DMS79 (cell line): Measurements from ENCODE around the gene SLC22A16.

ENCODE experiments used
- DNase-seq: peaks from one replicate; lab custom pipeline; 2025; lab: John Stamatoyannopoulos, UW

SLC22A16 gene

DNA sequence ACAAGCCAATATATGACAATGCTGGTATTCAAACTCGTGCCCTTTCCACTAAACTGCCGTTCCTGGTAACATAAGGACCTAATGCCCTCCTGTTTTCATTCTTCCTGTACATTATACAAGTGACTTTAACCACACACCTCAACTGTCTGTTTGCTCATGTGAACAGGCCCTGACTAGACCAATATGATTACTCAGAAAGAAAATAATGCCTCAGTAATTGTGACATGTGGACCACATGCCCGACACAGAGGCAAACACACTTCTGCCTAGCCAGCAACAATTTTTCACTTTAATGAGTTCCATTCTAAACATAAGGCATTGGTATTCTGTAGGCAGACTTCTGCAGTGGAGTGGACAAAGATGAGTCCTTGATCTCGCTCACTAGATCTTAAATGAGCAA is 30.0 kb downstream of the SLC22A16 start:
- DNase-seq, result no peak

DNA sequence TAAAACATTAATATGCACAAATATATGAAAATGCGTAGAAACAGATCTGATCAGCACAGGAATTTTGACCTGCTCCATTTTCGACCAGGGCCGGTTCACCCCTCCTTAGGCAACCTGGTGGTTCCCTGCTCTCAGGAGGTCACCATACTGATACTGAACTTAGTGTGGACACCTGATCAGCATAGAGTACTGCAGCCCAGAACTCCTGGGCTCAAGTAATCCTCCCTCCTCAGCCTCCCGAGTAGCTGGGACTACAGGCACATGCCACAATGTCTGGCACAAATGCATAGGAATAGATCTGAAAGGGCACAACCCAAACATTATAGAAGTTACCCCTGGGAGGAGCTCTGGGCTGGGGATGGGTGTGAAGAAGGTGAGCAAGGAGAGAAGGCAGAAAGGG is 36.4 kb downstream of the SLC22A16 start:
- DNase-seq, result no peak

DNA sequence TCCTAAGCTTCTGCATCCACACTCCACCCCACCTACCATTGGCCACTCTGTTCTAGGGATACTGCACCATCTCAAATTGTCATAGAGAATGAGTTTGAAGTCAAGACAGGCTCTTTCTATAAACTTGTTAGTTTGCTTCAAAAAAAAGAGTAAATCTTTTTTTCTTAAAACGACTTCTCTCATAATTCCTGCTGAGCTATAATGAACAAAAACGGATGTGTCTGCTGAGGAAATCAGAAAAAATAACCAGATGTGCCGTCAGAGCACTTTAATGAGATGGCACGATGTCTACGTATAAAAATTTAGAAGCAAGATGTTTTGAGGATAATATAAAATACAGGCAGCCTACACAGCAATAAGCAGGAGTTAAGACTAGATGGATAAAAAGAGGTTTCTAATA is 37.1 kb downstream of the SLC22A16 start:
- DNase-seq, result no peak

DNA sequence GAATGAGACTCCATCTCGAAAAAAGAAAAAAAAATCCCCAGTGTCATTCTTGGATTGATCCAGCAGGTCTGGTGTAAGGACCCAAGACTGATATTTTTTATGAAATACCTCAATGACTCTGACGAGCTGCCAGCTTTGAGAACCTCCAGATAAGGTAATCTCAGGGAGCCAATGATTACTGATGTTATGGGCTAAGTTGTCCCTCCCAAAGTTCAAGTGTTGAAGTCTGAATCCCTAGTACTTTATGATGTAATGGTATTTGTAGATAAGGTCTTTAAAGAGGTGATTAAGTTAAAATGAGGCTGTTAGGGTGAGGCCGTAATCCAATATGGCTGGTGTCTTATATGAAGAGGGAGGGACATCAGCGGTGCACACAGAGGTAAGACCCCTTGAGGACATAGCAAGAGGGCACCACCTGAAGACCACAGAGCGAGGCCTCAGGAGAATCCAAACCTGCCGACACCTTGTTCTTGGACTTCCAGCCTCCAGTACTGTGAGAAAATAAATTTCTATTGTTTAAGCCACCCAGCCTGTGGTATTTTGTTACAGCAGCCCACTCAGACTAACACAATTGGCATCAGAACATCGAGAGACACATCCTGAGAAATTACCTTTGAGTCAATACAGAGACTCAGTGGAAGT is 41.3 kb downstream of the SLC22A16 start:
- no peak for DNase-seq

DNA sequence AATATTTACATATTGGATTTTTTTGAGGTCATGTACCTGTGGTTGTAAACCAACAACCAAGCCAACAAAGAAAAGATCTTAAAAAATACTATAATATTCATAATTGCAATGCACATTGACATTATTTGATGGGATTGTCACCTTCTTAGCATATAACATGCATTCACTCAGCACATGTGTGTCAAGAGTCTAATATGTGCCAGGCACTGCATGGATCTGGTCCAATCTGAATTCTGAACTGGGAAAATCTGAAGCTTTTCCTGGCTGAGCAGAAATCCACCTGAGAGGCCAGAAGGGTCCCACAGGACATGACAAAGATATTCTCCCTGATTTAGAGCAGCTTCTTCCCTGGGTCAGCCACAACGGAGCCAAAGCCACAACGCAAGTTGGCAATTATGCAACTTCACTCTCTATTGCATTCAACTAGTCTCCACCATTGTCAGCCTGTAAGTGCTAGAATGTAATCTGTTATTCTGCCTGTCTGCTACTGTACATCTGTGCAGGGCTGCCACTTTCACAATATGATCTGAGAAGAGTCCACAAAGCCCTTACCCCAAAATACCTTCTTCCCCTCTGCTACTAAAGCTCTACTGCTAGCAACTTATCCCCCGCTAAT is 44.0 kb downstream of the SLC22A16 start:
- no peak for DNase-seq

DNA sequence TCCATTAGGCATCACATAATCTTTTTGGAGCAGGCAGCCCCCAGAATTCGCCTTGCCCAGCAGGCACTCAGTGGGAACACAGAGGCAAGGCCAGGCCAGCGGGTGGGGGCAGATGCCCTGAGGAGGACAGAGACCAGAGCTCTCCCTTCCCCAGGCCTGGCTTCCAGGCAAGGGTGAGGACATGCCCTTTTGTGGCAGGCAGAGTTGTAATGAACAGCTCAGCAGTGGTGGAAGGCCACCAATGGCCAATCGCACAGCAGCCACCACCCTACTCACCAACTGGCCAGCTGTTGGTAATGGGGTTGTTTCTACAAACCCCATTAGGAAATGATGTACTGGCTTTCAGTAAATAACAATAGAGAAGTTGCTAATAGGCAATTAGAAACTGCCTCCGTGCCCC is 45.7 kb downstream of the SLC22A16 start:
- no peak for DNase-seq

DNA sequence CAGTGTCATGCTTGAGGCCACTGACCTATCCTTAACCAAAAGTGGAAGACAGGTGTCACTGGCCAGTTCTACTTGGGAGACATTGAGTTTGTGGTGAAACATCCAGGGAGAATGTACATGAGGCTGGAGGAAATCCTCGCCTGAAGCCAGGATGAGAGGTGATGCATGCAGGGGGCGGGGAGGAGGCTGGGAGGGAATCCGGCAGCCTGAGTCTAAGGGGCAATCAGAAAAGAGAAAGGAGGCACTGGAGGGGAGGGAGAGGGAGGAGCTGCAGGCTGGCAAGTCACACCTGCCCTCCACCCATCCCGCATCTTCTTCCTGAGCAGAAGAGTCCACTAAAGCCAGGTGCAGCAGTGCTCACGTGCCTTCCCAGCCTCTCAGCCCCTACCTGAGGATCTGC is 46.2 kb downstream of the SLC22A16 start:
- peak; percentile 23 for DNase-seq

DNA sequence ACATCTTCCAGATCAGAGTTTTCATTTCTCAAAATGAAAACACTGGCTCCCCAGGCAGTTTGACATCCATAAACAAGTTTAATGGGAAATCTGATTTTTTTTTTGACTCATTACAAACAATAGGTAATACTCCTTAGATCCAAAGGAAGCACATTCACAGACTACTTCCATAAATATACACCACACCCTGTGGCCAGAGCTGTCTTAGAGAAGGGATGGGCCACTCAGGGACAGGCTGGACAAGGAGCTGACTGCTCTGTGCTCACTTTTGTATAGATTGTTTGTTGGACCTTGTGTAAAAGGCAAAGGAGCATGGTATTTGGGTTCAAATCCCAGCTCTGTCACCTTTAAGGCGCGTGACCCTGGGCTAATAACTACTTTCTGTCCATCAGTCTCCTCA is 48.3 kb downstream of the SLC22A16 start:
- no peak for DNase-seq

DNA sequence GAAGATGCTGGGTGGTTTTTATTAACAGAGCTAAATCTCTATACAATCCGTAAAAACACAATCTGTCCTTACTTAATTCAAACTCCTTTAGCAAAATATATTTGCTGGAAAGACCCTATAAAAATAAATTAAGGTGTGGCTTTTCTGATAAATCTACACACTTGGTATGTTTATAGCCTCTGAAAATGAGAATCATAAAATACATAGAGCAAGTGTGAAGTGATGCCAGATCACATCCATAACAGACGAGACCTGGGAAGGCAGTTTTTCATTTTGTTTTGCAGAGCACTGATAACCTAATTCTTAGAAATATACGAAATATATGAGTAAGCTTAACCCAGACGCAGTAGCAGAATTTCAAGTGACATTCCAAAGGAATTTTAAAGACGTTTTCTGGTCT is 50.6 kb downstream of the SLC22A16 start:
- no peak for DNase-seq

DNA sequence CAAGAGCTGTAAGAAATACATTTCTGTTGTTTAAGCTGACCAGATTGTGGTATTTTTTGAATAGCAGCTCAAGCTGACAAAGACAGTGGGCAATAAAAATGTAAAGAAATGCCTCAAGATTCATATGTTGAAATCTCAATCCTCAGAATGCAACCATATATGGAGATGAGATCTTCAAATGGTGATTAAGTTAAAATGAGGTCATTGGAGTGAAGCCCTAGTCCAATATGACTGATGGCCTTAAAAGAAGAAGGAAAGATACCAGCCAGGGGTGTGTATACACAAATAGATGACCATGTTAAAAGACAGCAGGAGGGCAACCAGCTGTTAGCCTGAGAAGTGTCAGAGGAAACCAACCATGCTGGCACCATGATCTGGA is 54.0 kb downstream of the SLC22A16 start:
- no peak for DNase-seq

DNA sequence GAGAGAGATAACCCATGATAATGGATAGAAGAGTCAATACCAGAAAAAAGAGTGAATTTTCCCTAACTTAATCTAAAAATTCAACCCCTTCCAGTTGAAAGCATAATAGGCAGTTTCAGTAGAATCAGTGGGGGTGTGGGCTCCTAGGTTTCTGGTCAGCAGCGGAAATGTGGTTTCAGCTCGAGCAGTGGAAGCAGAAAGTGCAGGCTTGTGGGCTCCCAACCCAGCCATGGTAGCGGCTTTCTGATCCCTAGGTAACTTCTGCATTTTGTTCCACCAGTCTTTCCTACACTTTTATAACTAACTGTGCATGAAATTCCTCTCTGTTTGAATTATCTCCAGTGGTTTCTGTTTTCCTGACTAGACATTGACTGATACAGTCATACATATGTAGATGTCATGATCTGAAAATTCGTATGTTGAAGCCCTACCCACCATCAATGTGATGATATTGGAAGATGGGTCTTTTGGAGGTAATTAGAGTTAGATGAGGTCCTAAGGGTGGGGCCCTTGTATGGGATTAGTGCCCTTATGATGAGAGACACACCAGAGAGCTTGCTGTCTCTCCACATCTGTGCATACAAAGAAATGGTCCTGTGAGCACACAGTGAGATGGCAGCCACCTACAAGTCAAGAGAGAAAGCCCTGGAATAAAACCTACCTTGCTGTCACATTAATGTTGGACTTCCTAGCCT is 54.5 kb downstream of the SLC22A16 start:
- DNase-seq, result no peak

DNA sequence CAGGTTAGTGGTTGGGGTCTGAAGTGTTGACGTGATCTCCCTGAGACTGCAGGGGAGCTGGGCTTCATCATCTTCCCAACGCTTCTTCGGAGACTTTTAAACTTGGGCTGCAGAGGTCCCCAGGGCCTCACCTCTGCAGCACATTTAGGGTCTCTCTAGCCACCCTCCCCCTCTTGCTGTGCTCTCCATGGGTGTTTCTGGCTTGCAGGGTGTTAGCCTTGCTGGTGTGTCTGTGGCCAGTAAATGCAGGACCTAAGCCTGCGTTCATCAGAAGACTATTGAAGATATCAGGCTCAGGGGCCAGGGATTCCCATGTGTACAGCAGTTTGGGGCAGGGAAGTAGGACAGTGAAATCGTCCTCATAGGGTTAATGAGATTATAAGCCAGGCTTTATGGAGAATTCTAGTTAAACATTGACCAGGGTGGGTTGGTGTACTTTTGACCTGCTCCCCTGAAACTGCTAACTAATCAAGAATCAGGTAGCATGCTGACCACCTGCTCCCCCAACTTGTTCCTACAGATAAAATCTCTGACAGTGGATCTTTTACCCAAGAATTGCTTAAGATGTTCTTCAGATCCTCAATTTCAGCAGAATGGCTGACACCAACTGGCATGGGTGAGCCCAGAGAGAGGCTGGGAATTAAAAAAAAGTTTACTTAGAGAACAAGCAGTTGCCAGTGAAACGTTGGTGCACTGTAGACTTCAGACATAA is 57.2 kb downstream of the SLC22A16 start:
- DNase-seq, result no peak

DNA sequence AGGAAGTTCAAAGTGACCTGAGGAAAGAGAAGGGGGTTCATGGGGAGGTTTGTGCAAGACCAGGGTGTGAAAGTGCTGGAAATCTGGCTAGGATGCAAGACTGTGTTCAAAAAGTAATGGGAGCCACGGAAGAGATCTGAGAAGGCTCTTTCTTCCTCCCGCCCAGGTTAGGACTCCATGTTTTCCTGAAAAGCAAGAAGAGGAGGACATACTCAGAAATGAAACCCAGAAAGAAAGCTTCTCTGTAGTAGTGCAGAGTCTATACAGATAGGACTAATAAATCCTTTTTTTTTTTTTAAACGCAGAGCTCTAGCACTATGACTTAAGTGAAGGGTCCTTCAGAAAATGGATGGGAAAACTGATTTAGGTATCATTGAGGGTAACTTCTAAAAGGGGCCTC is 57.8 kb downstream of the SLC22A16 start:
- no peak for DNase-seq

DNA sequence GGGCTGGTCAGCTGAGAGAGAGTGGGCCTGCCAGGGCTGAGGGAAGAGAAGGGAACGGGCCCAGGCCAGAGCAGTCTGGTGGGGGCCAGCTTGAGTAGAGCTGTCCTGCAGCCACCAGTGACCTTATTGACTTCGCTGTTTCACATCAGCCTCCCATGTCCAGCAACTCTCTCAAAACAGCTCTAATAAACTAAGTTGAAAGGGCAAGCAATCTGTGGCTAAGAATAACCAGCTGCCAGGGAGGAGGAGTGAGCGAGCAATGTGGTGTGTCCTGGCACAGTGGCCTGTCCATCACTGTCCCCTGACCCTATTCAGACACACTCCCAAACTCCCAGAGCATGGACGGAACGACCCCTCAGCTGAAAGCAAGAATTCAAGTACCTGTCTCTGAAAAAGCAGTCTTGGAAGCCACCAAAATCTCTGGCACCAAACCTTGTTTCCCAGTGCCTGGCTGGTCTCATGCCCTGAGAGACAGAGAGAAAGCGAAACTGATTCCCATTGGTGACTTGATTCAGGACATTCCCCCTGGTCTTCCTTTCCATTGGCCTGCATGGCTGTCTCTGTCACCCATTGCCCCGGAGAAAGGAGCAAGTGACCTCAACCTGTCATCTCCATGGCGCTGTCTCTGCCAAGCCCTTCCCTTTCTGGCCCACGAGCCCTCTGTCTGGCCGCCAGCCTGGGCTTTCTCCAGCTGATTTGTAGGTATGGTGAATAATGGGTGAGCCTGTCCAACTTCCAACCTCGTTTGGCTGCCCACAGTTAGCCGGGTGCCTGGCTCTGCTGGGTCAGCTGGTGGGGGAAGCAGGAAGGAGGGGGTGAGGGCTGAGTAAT is 61.1 kb downstream of the SLC22A16 start, which contains the start of gene DDO:
DDO (minus strand) TSS at position 490 of the 831 bp plus-strand sequence. CDS start 2,113 bp downstream, outside the sequence.
- DNase-seq, result no peak

DNA sequence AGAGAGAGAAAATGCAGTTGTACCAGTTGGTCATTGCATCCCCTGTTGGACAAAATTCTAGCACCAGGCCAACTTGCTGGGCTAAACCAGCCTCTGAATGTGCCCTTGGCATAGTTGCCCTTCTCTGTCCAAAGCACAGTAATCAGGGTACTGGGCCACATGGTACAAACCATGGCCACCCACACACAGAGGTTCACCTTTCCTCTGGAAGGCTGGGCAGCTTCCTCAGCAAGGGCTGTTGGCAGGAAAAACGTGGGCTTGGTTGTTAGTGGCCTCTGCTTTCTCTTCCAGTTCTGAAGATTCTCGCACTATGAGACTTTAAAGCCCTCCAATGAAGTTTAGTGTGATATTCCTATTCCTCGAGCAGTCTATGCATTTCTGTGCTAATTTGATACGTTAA is 61.7 kb downstream of the SLC22A16 start:
- DNase-seq, result no peak

DNA sequence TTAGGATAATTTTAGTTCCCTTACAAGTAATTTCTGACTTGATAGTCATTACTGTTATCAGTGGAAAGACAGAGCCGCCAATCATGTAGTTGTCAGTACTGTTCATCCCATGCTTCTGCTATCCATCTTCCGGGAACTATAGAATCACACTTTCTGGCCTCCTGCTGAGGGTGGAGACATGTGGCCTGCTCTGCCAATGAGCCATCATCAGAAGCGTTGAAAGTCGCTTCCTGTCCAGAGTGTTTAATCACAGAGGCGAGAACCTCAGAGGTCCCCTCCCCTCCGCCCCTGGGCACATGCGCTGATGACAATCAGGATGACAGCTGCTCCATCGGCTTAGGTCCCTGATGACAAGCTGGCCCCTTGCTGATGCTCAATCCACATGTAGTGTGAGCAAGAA is 64.1 kb downstream of the SLC22A16 start:
- no peak for DNase-seq

DNA sequence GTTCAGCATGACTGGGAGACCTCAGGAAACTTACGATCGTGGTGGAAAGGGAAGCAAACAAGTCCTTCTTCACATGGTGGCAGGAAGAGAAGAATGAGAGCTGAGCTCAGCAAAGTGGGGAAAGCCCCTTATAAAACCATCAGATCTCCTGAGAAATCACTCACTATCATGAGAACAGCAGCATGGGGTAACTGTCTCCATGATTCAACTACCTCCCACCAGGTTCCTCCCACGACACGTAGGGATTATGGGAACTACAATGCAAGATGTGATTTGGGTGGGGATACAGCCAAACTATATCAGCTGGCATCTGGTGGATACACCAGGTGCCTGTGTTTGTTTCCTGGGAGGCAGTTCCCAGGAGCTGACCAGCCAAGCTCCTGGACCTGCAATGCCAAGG is 65.9 kb downstream of the SLC22A16 start:
- DNase-seq, result no peak

DNA sequence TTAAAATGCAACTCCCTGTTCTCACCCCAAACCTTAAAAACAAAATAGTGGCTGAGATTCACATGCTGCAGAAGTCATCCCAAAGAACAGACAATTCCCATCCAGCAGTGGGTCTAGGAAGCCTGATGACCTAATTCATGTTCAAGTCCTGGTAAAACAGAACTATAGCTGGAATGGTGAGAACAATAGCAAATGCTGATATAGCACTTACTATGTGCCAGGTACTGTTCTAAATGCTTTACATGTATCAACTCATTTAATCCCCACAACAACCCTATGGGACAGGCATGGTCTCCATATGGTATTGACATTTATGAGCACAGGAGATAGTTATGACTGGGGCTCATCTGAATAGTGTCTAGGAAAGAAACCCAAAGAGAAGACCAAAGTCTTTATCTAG is 66.6 kb downstream of the SLC22A16 start:
- DNase-seq, result no peak

DNA sequence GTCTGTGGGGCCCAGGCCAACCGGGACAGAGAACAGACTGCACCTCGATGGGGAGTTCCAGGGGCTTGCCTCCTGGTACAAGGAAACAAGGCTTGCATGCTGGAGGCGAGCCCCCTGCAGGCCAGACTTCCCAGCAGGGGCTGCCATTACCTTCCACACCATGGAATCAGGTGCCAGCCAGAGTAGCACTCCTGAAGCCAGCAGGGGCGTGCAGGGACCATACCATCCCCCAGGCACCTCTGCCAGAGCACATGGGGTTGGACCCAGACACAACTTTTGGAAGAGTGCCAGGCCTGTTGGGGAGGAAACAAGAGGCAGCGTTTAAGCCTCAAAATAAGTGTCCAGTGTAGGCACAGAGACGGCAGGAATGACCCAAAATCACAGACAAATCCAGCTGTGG is 67.5 kb downstream of the SLC22A16 start:
- DNase-seq, result no peak

DNA sequence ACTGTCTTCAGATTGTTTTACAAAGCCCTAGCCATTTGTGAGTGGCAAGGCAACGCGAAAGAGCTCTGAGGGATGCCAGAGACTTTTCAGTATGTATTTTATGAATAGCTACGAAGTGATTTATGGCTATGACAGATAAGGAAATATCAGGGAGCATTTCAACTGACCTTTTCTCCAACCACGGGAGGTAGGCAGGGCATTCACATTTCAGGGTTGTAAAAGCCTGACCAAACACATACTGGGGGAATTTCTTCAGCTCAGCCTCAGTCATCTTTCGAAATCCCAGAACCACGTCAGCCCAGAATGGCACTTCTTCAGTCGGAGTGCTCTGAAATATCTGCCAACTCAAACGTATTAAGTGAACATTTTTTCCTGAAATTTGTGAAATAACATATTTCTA is 71.8 kb downstream of the SLC22A16 start:
- DNase-seq, result no peak

DNA sequence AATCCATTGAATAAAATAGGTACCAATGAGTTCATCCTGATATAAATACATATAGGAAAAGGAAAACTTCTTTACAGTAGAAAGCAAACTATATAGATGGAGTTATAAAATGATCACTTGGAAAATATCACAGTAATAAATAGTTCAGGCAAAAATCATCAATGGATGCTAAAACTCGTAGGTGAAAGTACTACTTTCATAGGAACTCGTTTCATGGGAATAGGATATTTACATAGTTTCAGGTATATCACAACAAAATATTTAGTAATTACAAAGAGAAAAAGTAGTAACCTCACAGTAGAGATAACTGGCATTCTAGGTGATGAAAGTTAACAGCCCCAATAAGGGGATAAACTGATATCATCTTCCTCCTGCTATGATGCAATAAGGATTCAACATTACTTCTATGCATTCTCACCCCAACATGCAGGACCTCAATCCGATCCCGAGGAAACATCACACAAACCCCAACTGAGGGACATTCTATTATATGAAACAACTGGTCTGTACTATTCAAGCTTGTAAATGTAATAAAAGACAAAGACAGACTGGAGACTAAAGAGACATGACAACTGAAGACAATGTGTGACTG is 74.7 kb downstream of the SLC22A16 start:
- no peak for DNase-seq

DNA sequence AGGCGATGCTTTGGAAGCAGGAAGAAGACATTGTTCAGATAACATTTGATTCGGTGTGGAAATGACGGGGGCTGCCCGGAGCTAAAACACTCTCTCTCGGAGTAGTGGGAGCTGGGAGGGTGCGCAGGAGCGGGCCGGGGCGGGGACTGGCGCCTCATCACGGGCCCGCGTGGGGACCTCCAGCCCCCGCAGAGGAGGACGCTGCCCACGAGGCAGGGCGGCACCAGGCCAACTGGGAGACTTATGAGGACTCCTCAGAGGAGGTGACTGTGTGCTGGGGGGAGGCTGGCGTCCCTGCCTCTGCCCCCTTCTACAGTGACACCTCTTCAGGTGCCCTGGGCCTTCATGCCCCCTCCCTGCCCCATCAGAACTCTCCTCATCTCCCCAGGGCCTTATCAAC is 76.2 kb downstream of the SLC22A16 start:
- no peak for DNase-seq
